H1 (cell line): ENCODE results near the gene PLAA. TPM values are rescaled to one million over a fixed set of nuclear protein-coding genes. Genes with fewer than 3 reads are reported as not detected.

ENCODE experiments used
- CTCF ChIA-PET: fragments of 300-600 bp; sonication (Branson Sonifier 250); formaldehyde crosslinking; loops from one replicate; lab custom pipeline; 2021; ENCODE audit not compliant: partially characterized antibody; lab: Charles Lee
- POLR2A ChIA-PET: fragments of 300-600 bp; sonication (Branson Sonifier 250); formaldehyde crosslinking; loops from one replicate; lab custom pipeline; 2021; ENCODE audit warnings: inconsistent platforms; ENCODE audit not compliant: partially characterized antibody; lab: Charles Lee
- DNase-seq, 2 experiments: peaks; one replicate each; pipeline versions ENCODE4 v3.0.0 to v3.0.0-alpha.2; 2010 to 2022; ENCODE audit warnings: low spot score in 2 of 2, low read depth in 1 of 2, mixed read lengths in 1 of 2
- FAIRE-seq: peaks from 2 replicates; lab custom pipeline; 2011; peaks lifted over from hg19 to GRCh38; lab: Jason Lieb, UNC
- H2AFZ ChIP-seq: 2 replicates; pipeline ENCODE4 v1.8.1; 2012; ENCODE audit warnings: low read length, inconsistent platforms
- H2AK5ac ChIP-seq: 2 replicates; pipeline ENCODE4 v1.6.1; 2013; ENCODE audit warnings: low read depth, low read length
- H2BK120ac ChIP-seq: replicated peaks from 2 replicates; pipeline ENCODE3; 2013; ENCODE audit warnings: low read depth, low read length, inconsistent platforms
- H2BK12ac ChIP-seq: 2 replicates; pipeline ENCODE4 v1.6.1; 2013; ENCODE audit warnings: low read depth, low read length
- H2BK15ac ChIP-seq: 2 replicates; pipeline ENCODE4 v1.6.1; 2013; ENCODE audit warnings: low read length
- H2BK20ac ChIP-seq: 2 replicates; pipeline ENCODE4 v1.6.1; 2013; ENCODE audit warnings: low read length
- H2BK5ac ChIP-seq: 2 replicates; pipeline ENCODE4 v1.6.1; 2013; ENCODE audit warnings: low read depth, low read length
- H3K14ac ChIP-seq: 2 replicates; pipeline ENCODE4 v1.6.1; 2013; ENCODE audit warnings: inconsistent platforms; ENCODE audit not compliant: insufficient read length
- H3K18ac ChIP-seq: 2 replicates; pipeline ENCODE4 v1.6.1; 2013; ENCODE audit warnings: low read length; ENCODE audit errors: extremely low read depth
- H3K23ac ChIP-seq: 2 replicates; pipeline ENCODE4 v1.6.1; 2013; ENCODE audit warnings: inconsistent platforms; ENCODE audit not compliant: insufficient read length
- H3K23me2 ChIP-seq: 2 replicates; pipeline ENCODE4 v1.6.1; 2013; ENCODE audit warnings: low read depth, low read length
- H3K27ac ChIP-seq: 2 replicates; pipeline ENCODE4 v1.6.1; 2011; ENCODE audit warnings: low read depth, low read length, inconsistent platforms
- H3K27me3 ChIP-seq, 4 experiments: replicated peaks in 1 of 4; 1 replicate in 1 of 4; 2 replicates in 3 of 4; pipeline versions ENCODE4 v1.6.1 to v1.8.1; 2011 to 2013; ENCODE audit warnings: low read length in 3 of 4, mild to moderate bottlenecking in 3 of 4, inconsistent platforms in 2 of 4, mixed read lengths in 2 of 4, moderate library complexity in 1 of 4; ENCODE audit not compliant: control insufficient read depth in 3 of 4, insufficient read depth in 3 of 4; ENCODE audit errors: extremely low read depth in 1 of 4
- H3K36me3 ChIP-seq, 4 experiments: 2 replicates each; pipeline versions ENCODE4 v1.6.1 to v1.8.1; 2011 to 2013; ENCODE audit warnings: mild to moderate bottlenecking in 4 of 4, low read length in 3 of 4, moderate library complexity in 2 of 4, control low read depth in 1 of 4, inconsistent platforms in 1 of 4; ENCODE audit not compliant: insufficient read depth in 4 of 4, control insufficient read depth in 2 of 4
- H3K4ac ChIP-seq: replicated peaks from 2 replicates; pipeline ENCODE3; 2013; ENCODE audit warnings: low read length, low read depth, mixed read lengths, inconsistent platforms; ENCODE audit not compliant: insufficient read length
- H3K4me1 ChIP-seq, 4 experiments: replicated peaks in 1 of 4; 1 replicate in 1 of 4; 2 replicates in 3 of 4; pipeline versions ENCODE4 v1.6.1 to v1.8.1; 2011 to 2013; ENCODE audit warnings: low read length in 3 of 4, inconsistent platforms in 2 of 4, mixed read lengths in 1 of 4; ENCODE audit not compliant: insufficient read depth in 4 of 4, control insufficient read depth in 3 of 4
- H3K4me2 ChIP-seq, 2 experiments: 2 replicates each; pipeline versions ENCODE4 v1.6.1 to v1.8.1; 2011 to 2013; ENCODE audit warnings: low read depth in 2 of 2, low read length in 2 of 2, control low read depth in 1 of 2, inconsistent platforms in 1 of 2, mild to moderate bottlenecking in 1 of 2; ENCODE audit not compliant: insufficient read depth in 1 of 2
- H3K4me3 ChIP-seq, 4 experiments: fragments of 200-600, 300-600 bp in 1 of 4; sonication (generic), shearing (Covaris generic), sonication (Bioruptor Twin) in 1 of 4; 2 replicates each; pipeline versions ENCODE4 v1.5.1 to v1.8.1; 2011 to 2016; ENCODE audit warnings: low read length in 4 of 4, low read depth in 3 of 4, control low read depth in 2 of 4, inconsistent platforms in 2 of 4, mild to moderate bottlenecking in 2 of 4, mixed read lengths in 1 of 4, moderate library complexity in 1 of 4; ENCODE audit not compliant: insufficient read depth in 2 of 4; ENCODE audit errors: extremely low read depth in 1 of 4
- H3K56ac ChIP-seq: replicated peaks from 2 replicates; pipeline ENCODE3; 2013; ENCODE audit warnings: low read depth, mild to moderate bottlenecking, mixed read lengths, low read length, inconsistent platforms; ENCODE audit not compliant: insufficient read length
- H3K79me1 ChIP-seq: 2 replicates; pipeline ENCODE4 v1.6.1; 2013; ENCODE audit warnings: low read depth, low read length, control low read depth
- H3K79me2 ChIP-seq, 2 experiments: 2 replicates each; pipeline versions ENCODE4 v1.6.1 to v1.8.1; 2012 to 2013; ENCODE audit warnings: low read length in 2 of 2, mild to moderate bottlenecking in 2 of 2, inconsistent platforms in 1 of 2; ENCODE audit not compliant: insufficient read depth in 2 of 2, control insufficient read depth in 1 of 2
- H3K9ac ChIP-seq, 4 experiments: replicated peaks in 1 of 4; 1 replicate in 1 of 4; 2 replicates in 3 of 4; pipeline versions ENCODE4 v1.6.1 to v1.8.1; 2011 to 2013; ENCODE audit warnings: low read depth in 3 of 4, low read length in 3 of 4, control low read depth in 2 of 4, mild to moderate bottlenecking in 2 of 4, moderate library complexity in 2 of 4, inconsistent platforms in 1 of 4; ENCODE audit errors: extremely low read depth in 1 of 4
- H3K9me3 ChIP-seq, 2 experiments: 2 replicates each; pipeline versions ENCODE4 v1.6.1 to v1.8.1; 2012 to 2013; ENCODE audit warnings: mild to moderate bottlenecking in 2 of 2, moderate library complexity in 2 of 2, control low read depth in 1 of 2, inconsistent platforms in 1 of 2, low read depth in 1 of 2, low read length in 1 of 2, mixed read lengths in 1 of 2; ENCODE audit not compliant: insufficient read depth in 2 of 2
- H4K20me1 ChIP-seq, 2 experiments: replicated peaks in 1 of 2; 2 replicates each; pipeline versions ENCODE3 to v1.8.1; 2011 to 2013; ENCODE audit warnings: inconsistent platforms in 2 of 2, low read length in 2 of 2, mild to moderate bottlenecking in 1 of 2; ENCODE audit not compliant: insufficient read depth in 2 of 2, control insufficient read depth in 1 of 2
- H4K5ac ChIP-seq: 2 replicates; pipeline ENCODE4 v1.6.1; 2013; ENCODE audit warnings: low read length, low read depth, mixed read lengths, inconsistent platforms; ENCODE audit not compliant: insufficient read length
- H4K8ac ChIP-seq: 2 replicates; pipeline ENCODE4 v1.8.0; 2013; ENCODE audit warnings: mild to moderate bottlenecking, moderate library complexity, low read length, inconsistent platforms; ENCODE audit not compliant: insufficient read depth; ENCODE audit errors: extremely low read depth
- H4K91ac ChIP-seq: replicated peaks from 2 replicates; pipeline ENCODE3; 2013; ENCODE audit warnings: low read length, mixed read lengths, inconsistent platforms; ENCODE audit not compliant: insufficient read length
- ATF2 ChIP-seq: IDR thresholded peaks from 2 replicates; pipeline ENCODE4 v1.6.1; 2012; ENCODE audit warnings: low read length, inconsistent platforms
- BCL11A ChIP-seq, 2 experiments: IDR thresholded peaks; one replicate each; pipeline ENCODE4 v1.6.1; 2011; ENCODE audit warnings: low read depth in 2 of 2, low read length in 2 of 2, mild to moderate bottlenecking in 2 of 2
- EZH2 ChIP-seq: fragments of 200-600 bp; sonication (generic); IDR thresholded peaks from 2 replicates; pipeline ENCODE4 v1.7.1; 2012; ENCODE audit warnings: low read depth, mild to moderate bottlenecking, moderate library complexity, low read length, inconsistent platforms; ENCODE audit not compliant: severe bottlenecking
- FOSL1 ChIP-seq: IDR thresholded peaks from 2 replicates; pipeline ENCODE4 v1.6.1; 2011; ENCODE audit warnings: mild to moderate bottlenecking, low read depth, low read length, moderate library complexity; ENCODE audit not compliant: insufficient read depth
- NRF1 ChIP-seq: IDR thresholded peaks from 2 replicates; pipeline ENCODE4 v1.6.1; 2011; ENCODE audit warnings: mild to moderate bottlenecking, low read depth, low read length, improper control_type of control experiment
- RBBP5 ChIP-seq: IDR thresholded peaks from 2 replicates; pipeline ENCODE4 v1.7.1; 2012; ENCODE audit warnings: low read depth, mild to moderate bottlenecking, inconsistent platforms, low read length, moderate library complexity, borderline replicate concordance
- RFX5 ChIP-seq: IDR thresholded peaks from 2 replicates; pipeline ENCODE4 v1.6.1; 2011; ENCODE audit warnings: low read depth, low read length, improper control_type of control experiment, borderline replicate concordance
- RNF2 ChIP-seq: fragments of 200-900, 300-1000 bp; sonication (generic); IDR thresholded peaks from 2 replicates; pipeline ENCODE4 v1.7.1; 2016; ENCODE audit warnings: borderline replicate concordance, low read depth, mild to moderate bottlenecking, antibody characterized with exemption, low read length; ENCODE audit not compliant: poor library complexity, severe bottlenecking; ENCODE audit errors: missing control alignments
- SIX5 ChIP-seq: IDR thresholded peaks from 2 replicates; pipeline ENCODE4 v1.6.1; 2011; ENCODE audit warnings: mild to moderate bottlenecking, low read depth, low read length
- SP1 ChIP-seq: IDR thresholded peaks from 2 replicates; pipeline ENCODE4 v1.6.1; 2011; ENCODE audit warnings: low read depth, low read length
- TCF12 ChIP-seq: IDR thresholded peaks from 2 replicates; pipeline ENCODE4 v1.6.1; 2011; ENCODE audit warnings: low read depth, mild to moderate bottlenecking, low read length
- WGBS, 2 experiments: shearing (Covaris generic) in 1 of 2; methylation state at CpG; one replicate each; pipeline versions ENCODE4 v1.1.6 to v1.1.7; 2013 to 2015; ENCODE audit warnings: low lambda C conversion rate in 2 of 2, mixed read lengths in 2 of 2, inconsistent platforms in 1 of 2, low coverage in 1 of 2, missing lambda C conversion rate in 1 of 2; ENCODE audit not compliant: insufficient replicate concordance in 2 of 2, insufficient coverage in 1 of 2, insufficient read length in 1 of 2; ENCODE audit errors: extremely low coverage in 1 of 2, missing lambda C conversion rate in 1 of 2; 5-methylcytosine and 5-hydroxymethylcytosine counted together
- polyA plus RNA-seq, 7 experiments: library from polyadenylated mRNA; depleted of rRNA in 3 of 7; stranded (reverse) in 5 of 7; unstranded in 2 of 7; fragments of >200 nt in 5 of 7; fragments of 200-250 nt in 2 of 7; gene quantifications; 1 replicate in 5 of 7; 2 replicates in 1 of 7; 4 replicates in 1 of 7; pipeline versions ENCODE4 v1.2.1 to v1.2.3, GENCODE V29; 2011 to 2013; ENCODE audit warnings: missing spikeins in 2 of 7, mixed read lengths in 2 of 7
- total RNA-seq: library from RNA; stranded (reverse); fragmentation: NEBNext Ultra II Directional; extraction: Animal tissue kit (Norgen Biotek cat#: 25700); gene quantifications from 2 replicates; pipeline ENCODE4 v1.2.1, GENCODE V29; 2021
- TF ChIP-seq, protein P1 (sequence below): IDR thresholded peaks from 2 replicates; pipeline ENCODE4 v1.6.1; 2012; ENCODE audit warnings: inconsistent platforms

PLAA gene
- total and polyA plus RNA-seq, 2 of the 8 experiments (the other 6 are each of a cell fraction or from before 2014, with no cell fraction given) = 19.2 to 64.2 TPM

DNA sequence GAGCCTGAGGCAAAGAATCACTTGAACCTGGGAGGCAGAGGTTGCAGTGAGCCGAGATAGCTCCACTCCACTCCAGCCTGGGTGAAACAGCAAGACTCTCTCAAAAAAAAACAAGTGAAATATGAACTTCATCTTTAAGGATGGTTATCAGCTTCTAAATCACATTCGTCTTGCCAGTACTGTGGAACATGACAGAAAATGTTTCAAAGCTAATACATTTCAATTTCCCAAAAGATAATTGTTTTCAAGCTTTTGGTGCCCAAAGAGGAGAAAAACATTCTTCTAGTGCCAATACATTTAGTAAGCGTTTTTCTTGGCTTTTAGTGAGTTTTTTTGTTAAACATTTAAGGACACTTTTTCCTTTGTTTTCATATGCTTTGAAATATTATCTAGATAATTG, 4.8 kb upstream of the PLAA start:
- no peak overlapping the region for H3K4ac ChIP-seq
- FAIRE-seq (no peak), DNase-seq (no peak)
- no peak overlapping the region for H2BK5ac ChIP-seq
- peaks cover 0 to 3% (median under 1%) of the 10 kb centered on the region in 4 experiments; a peak in 4 of 7 replicates for H3K4me1 ChIP-seq
- peaks cover 6% of the 10 kb centered on the region; the same call in 1 of the 2 replicates for H3K23me2 ChIP-seq
- H3K9me3 ChIP-seq = no peaks in the 10 kb centered on the region
- no peak overlapping the region for H3K56ac ChIP-seq
- no peak overlapping the region for H2BK120ac ChIP-seq
- H3K79me2 ChIP-seq = no peaks in the 10 kb centered on the region; a peak in 2 of 4 replicates
- H3K23ac ChIP-seq = no peak overlapping the region
- H3K18ac ChIP-seq = no peak overlapping the region
- H4K5ac ChIP-seq = no peak overlapping the region
- H2AK5ac ChIP-seq = no peak overlapping the region
- H3K36me3 ChIP-seq = no peaks in the 10 kb centered on the region
- H3K9ac ChIP-seq = no peak overlapping the region
- no peak overlapping the region for H2AFZ ChIP-seq
- no peak overlapping the region for H2BK20ac ChIP-seq
- 84% methylated on average over 3 of the region's 3 CpGs; no CpG with 5 or more reads in 1 of the 2 experiments for WGBS, 2 experiments
- no peak overlapping the region for H3K4me3 ChIP-seq
- H2BK15ac ChIP-seq = no peak overlapping the region
- H4K91ac ChIP-seq = no peak overlapping the region
- H3K14ac ChIP-seq = no peak overlapping the region
- H3K79me1 ChIP-seq = no peaks in the 10 kb centered on the region
- no peaks in the 10 kb centered on the region for H3K27me3 ChIP-seq
- ChIA-PET CTCF (interaction anchor here (0.6 to 0.8 kb wide), 5 partner anchors 9 to 280 kb away, joined by 3 to 5 read pairs (median 4); no protein-coding TSS in a partner anchor), POLR2A (no interaction called here)
- no peak overlapping the region for H2BK12ac ChIP-seq
- H4K8ac ChIP-seq = no peak overlapping the region
- no peaks in the 10 kb centered on the region for H4K20me1 ChIP-seq
- no peak overlapping the region for H3K27ac ChIP-seq
- no peak overlapping the region for H3K4me2 ChIP-seq
- TF ChIP-seq RNF2 = no peak
- TF ChIP-seq RBBP5 = no peak
- TF ChIP-seq, protein P1, sequence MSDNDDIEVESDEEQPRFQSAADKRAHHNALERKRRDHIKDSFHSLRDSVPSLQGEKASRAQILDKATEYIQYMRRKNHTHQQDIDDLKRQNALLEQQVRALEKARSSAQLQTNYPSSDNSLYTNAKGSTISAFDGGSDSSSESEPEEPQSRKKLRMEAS = no peak
- no peak for TF ChIP-seq SIX5
- TF ChIP-seq SP1 = no peak
- no peak for TF ChIP-seq BCL11A (IDR thresholded peaks at IDR 0.05; ENCODE audit: low read depth in 2 of 2, low read length in 2 of 2)
- no peak for TF ChIP-seq NRF1
- TF ChIP-seq EZH2 = no peak
- no peak for TF ChIP-seq ATF2
- TF ChIP-seq RFX5 = no peak
- TF ChIP-seq FOSL1 = no peak
- no peak for TF ChIP-seq TCF12
